ENCODE results near the gene PADI3. TPM values are rescaled to one million over a fixed set of nuclear protein-coding genes. Genes with fewer than 3 reads are reported as not detected.

PADI3 gene
- total RNA-seq, 1 experiment from 2014 or later, result 0.61 TPM

- H3K27me3 Mint-ChIP-seq (ENCODE audit: low read depth), result no peaks in the 10 kb centered on the region
- H3K4me3 Mint-ChIP-seq, result no peak overlapping the region
- POLR2A ChIA-PET, result no interaction called here
- CTCF ChIA-PET, result interaction anchor here (0.6 to 1.8 kb wide), 13 partner anchors 13 to 153 kb away, joined by 3 to 8 read pairs (median 3); partner anchors contain the start of gene PADI4
- ATAC-seq (peak; percentile 84), DNase-seq (ENCODE audit: low spot score) (peak; percentile 75)
- H3K9me3 Mint-ChIP-seq, result no peaks in the 10 kb centered on the region
- TF ChIP-seq CTCF (IDR thresholded peaks at IDR 0.05), result peak; percentile 72
- no peak for TF ChIP-seq CREB1 (CRISPR knock-in tag; IDR thresholded peaks at IDR 0.05)
- H3K36me3 Mint-ChIP-seq, result no peaks in the 10 kb centered on the region
- H3K27ac Mint-ChIP-seq, result no peak overlapping the region
- H3K4me1 Mint-ChIP-seq, result no peaks in the 10 kb centered on the region
These were observed 25.6 kb downstream of the PADI3 start for GRCh38 chr1:17274186-17275170.

DNA sequence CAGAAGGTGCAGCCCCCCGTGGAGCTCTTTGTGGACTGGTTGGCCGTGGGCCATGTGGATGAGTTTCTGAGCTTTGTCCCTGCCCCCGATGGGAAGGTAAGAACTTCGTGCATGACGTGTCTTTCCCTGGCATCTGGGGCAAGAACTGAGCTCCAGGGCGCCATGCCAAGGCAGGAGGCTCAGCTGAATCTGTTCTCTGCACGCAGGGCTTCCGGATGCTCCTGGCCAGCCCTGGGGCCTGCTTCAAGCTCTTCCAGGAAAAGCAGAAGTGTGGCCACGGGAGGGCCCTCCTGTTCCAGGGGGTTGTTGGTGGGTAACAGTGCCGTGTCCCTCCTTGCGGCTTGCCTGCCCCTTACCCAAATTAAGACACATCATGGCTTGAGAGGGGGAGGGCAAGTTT lies 27.7 kb downstream of the PADI3 start:
- POLR2A ChIA-PET, result no interaction called here
- Mint-ChIP-seq H3K9me3 (no peaks in the 10 kb centered on the region), H3K36me3 (no peaks in the 10 kb centered on the region), H3K27ac (no peak overlapping the region), H3K4me3 (no peak overlapping the region), H3K27me3 (ENCODE audit: low read depth) (no peaks in the 10 kb centered on the region), H3K4me1 (no peaks in the 10 kb centered on the region)
- ATAC-seq (no peak), DNase-seq (ENCODE audit: low spot score) (no peak)
- TF ChIP-seq OVOL2 (CRISPR knock-in tag; IDR thresholded peaks at IDR 0.05; ENCODE audit: borderline replicate concordance), result no peak
- TF ChIP-seq, protein P1, sequence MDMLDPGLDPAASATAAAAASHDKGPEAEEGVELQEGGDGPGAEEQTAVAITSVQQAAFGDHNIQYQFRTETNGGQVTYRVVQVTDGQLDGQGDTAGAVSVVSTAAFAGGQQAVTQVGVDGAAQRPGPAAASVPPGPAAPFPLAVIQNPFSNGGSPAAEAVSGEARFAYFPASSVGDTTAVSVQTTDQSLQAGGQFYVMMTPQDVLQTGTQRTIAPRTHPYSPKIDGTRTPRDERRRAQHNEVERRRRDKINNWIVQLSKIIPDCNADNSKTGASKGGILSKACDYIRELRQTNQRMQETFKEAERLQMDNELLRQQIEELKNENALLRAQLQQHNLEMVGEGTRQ (CRISPR knock-in tag; IDR thresholded peaks at IDR 0.05), result no peak
- TF ChIP-seq, protein P2, sequence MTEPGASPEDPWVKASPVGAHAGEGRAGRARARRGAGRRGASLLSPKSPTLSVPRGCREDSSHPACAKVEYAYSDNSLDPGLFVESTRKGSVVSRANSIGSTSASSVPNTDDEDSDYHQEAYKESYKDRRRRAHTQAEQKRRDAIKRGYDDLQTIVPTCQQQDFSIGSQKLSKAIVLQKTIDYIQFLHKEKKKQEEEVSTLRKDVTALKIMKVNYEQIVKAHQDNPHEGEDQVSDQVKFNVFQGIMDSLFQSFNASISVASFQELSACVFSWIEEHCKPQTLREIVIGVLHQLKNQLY (CRISPR knock-in tag; IDR thresholded peaks at IDR 0.05), result no peak
- TF ChIP-seq, protein P3, sequence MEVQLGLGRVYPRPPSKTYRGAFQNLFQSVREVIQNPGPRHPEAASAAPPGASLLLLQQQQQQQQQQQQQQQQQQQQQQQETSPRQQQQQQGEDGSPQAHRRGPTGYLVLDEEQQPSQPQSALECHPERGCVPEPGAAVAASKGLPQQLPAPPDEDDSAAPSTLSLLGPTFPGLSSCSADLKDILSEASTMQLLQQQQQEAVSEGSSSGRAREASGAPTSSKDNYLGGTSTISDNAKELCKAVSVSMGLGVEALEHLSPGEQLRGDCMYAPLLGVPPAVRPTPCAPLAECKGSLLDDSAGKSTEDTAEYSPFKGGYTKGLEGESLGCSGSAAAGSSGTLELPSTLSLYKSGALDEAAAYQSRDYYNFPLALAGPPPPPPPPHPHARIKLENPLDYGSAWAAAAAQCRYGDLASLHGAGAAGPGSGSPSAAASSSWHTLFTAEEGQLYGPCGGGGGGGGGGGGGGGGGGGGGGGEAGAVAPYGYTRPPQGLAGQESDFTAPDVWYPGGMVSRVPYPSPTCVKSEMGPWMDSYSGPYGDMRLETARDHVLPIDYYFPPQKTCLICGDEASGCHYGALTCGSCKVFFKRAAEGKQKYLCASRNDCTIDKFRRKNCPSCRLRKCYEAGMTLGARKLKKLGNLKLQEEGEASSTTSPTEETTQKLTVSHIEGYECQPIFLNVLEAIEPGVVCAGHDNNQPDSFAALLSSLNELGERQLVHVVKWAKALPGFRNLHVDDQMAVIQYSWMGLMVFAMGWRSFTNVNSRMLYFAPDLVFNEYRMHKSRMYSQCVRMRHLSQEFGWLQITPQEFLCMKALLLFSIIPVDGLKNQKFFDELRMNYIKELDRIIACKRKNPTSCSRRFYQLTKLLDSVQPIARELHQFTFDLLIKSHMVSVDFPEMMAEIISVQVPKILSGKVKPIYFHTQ (CRISPR knock-in tag; IDR thresholded peaks at IDR 0.05), result no peak
- CTCF ChIA-PET, result interaction anchor here (0.6 to 1.6 kb wide), 6 partner anchors 59 to 176 kb away, joined by 3 to 9 read pairs (median 3); no protein-coding TSS in a partner anchor

DNA sequence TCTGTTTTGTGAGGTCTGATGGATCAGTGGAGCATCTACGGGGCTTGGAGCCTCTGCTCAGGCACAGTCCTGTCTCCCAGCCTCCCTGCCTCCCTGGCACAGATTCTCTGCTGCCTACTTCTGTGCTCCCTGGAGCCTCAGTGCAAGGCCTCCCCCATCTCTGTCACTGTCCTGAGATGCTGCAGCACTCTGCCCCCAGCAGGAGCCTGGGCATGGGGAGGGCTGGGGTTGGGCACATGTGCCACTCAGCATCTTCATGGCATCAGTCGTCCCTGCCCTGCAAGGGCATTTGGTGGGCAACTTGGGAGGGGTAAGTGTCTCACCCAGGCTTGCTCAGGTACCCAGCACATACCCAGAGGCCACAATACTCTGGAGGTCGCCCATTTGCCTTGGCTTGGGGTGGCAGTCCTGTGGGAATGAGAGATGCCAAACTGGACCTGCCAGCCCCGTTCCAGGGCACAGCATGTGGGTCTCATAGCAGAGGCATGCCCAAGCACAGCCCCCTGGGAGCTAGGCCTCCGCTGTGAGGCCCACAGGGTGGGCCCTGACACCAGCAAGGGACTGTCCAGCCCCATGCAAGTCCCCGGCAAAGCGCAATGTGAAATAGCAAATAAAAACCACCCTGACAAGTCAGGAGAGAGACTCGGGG lies 28.7 kb downstream of the PADI3 start:
- ChIA-PET CTCF (interaction anchor here (1.3 to 1.6 kb wide), 2 partner anchors 58 to 152 kb away, joined by 5 to 9 read pairs; no protein-coding TSS in a partner anchor), POLR2A (no interaction called here)
- Mint-ChIP-seq H3K27me3 (ENCODE audit: low read depth) (no peaks in the 10 kb centered on the region), H3K27ac (no peak overlapping the region), H3K4me3 (no peak overlapping the region), H3K36me3 (no peaks in the 10 kb centered on the region), H3K4me1 (no peaks in the 10 kb centered on the region), H3K9me3 (no peaks in the 10 kb centered on the region)
- ATAC-seq, result no peak
- TF ChIP-seq, protein P4, sequence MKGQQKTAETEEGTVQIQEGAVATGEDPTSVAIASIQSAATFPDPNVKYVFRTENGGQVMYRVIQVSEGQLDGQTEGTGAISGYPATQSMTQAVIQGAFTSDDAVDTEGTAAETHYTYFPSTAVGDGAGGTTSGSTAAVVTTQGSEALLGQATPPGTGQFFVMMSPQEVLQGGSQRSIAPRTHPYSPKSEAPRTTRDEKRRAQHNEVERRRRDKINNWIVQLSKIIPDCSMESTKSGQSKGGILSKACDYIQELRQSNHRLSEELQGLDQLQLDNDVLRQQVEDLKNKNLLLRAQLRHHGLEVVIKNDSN (CRISPR knock-in tag; IDR thresholded peaks at IDR 0.05), result no peak
- TF ChIP-seq, protein P5, sequence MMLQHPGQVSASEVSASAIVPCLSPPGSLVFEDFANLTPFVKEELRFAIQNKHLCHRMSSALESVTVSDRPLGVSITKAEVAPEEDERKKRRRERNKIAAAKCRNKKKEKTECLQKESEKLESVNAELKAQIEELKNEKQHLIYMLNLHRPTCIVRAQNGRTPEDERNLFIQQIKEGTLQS (CRISPR knock-in tag; conservative IDR thresholded peaks at IDR 0.05), result 0 out of 2 replicates have a peak, but pooled peaks have one; percentile 17
- no peak for DNase-seq (ENCODE audit: low spot score)

Measured in WTC11 (cell line).